ENCODE results near the gene ARL5C. TPM values are rescaled to one million over a fixed set of nuclear protein-coding genes. Genes with fewer than 3 reads are reported as not detected.

Gene ARL5C
- total RNA-seq, 1 experiment from 2014 or later, result not detected

DNA sequence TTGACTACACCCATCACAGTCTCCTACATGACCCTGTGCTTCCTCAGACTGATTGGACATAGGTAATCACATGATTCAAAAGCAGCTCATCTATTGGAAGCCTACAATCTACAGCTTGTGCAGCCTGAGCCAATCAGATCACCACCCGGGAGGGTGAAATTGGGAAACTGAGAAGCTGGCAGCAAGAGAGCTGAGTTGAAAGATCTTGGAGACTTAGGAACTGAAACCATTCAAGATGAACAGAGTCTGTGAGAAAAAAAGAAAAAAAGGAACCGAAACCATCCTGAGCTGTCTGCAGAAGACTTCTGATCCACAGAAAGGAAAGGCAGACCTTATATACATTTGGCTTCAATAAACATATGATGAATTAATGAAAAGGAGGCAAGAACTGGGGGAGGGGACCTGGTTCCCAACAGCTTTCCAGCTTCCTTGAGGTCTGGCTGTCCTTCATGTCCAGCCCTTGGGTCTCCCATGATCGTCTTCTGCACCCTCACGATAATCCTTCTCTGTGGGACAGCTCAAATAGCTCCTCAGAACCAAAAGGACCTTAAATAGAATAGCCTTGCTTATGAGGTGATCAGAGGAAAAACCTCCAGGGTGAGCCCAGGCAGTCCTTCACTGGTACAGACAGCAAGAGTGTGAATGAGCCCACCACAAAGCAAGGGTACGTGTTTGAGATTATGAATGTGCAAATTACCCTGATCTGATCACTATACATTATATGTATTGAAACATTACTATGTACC, 47.1 kb downstream of the ARL5C start (continued):
- TF ChIP-seq HMGXB4 (CRISPR knock-in tag; IDR thresholded peaks at IDR 0.05), result no peak
- TF ChIP-seq RORB (CRISPR knock-in tag; IDR thresholded peaks at IDR 0.05), result no peak
- no peak for TF ChIP-seq USF2 (CRISPR knock-in tag; IDR thresholded peaks at IDR 0.05)
- no peak for TF ChIP-seq ATF1 (CRISPR knock-in tag; IDR thresholded peaks at IDR 0.05)
- TF ChIP-seq, protein P1, sequence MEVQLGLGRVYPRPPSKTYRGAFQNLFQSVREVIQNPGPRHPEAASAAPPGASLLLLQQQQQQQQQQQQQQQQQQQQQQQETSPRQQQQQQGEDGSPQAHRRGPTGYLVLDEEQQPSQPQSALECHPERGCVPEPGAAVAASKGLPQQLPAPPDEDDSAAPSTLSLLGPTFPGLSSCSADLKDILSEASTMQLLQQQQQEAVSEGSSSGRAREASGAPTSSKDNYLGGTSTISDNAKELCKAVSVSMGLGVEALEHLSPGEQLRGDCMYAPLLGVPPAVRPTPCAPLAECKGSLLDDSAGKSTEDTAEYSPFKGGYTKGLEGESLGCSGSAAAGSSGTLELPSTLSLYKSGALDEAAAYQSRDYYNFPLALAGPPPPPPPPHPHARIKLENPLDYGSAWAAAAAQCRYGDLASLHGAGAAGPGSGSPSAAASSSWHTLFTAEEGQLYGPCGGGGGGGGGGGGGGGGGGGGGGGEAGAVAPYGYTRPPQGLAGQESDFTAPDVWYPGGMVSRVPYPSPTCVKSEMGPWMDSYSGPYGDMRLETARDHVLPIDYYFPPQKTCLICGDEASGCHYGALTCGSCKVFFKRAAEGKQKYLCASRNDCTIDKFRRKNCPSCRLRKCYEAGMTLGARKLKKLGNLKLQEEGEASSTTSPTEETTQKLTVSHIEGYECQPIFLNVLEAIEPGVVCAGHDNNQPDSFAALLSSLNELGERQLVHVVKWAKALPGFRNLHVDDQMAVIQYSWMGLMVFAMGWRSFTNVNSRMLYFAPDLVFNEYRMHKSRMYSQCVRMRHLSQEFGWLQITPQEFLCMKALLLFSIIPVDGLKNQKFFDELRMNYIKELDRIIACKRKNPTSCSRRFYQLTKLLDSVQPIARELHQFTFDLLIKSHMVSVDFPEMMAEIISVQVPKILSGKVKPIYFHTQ (CRISPR knock-in tag; IDR thresholded peaks at IDR 0.05), result no peak
- TF ChIP-seq ZBTB21 (CRISPR knock-in tag; IDR thresholded peaks at IDR 0.05; ENCODE audit: borderline replicate concordance), result no peak
- TF ChIP-seq, protein P2, sequence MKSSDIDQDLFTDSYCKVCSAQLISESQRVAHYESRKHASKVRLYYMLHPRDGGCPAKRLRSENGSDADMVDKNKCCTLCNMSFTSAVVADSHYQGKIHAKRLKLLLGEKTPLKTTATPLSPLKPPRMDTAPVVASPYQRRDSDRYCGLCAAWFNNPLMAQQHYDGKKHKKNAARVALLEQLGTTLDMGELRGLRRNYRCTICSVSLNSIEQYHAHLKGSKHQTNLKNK (CRISPR knock-in tag; IDR thresholded peaks at IDR 0.05), result no peak
- no peak for TF ChIP-seq TP53 (CRISPR knock-in tag; IDR thresholded peaks at IDR 0.05)

DNA sequence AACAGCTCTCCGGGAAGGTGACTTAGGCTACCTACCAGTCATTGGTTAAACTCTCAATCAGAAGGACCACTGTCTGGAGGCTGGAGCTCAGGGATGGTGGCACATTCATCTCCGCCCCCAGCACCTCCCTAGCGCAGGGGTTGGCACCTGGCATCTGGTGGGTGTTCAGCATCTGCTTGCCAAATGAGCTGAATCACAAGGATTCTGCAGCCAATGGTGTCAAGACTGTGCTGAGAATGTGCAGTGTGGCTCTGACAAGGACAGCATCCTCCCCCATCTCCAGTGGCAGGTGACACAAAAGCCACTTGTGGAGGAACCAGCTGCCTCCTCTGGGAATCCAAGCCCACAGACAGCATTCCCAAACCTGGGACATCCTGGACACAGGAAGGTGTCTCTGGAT, 49.7 kb downstream of the ARL5C start:
- Mint-ChIP-seq H3K36me3 (no peaks in the 10 kb centered on the region), H3K4me1 (no peaks in the 10 kb centered on the region), H3K9me3 (no peaks in the 10 kb centered on the region), H3K27ac (no peak overlapping the region), H3K4me3 (no peak overlapping the region), H3K27me3 (ENCODE audit: low read depth) (no peaks in the 10 kb centered on the region; the same call in 1 of the 2 replicates)
- DNase-seq (ENCODE audit: low spot score) (no peak), ATAC-seq (no peak)
- POLR2A ChIA-PET, result no interaction called here
- CTCF ChIA-PET, result interaction anchor here (0.6 to 3.7 kb wide), 4 partner anchors 18 to 133 kb away, joined by 3 to 16 read pairs (median 3); no protein-coding TSS in a partner anchor
- TF ChIP-seq MAX (CRISPR knock-in tag; IDR thresholded peaks at IDR 0.05) (no peak), ZNF671 (CRISPR knock-in tag; IDR thresholded peaks at IDR 0.05) (no peak)

- ATAC-seq (no peak), DNase-seq (ENCODE audit: low spot score) (no peak)
- ChIA-PET POLR2A (no interaction called here), CTCF (interaction anchor here (0.6 to 3.7 kb wide), 7 partner anchors 22 to 148 kb away, joined by 3 to 16 read pairs (median 4); partner anchors contain the start of gene FBXO47)
- Mint-ChIP-seq H3K4me1 (no peaks in the 10 kb centered on the region), H3K36me3 (no peaks in the 10 kb centered on the region), H3K27me3 (ENCODE audit: low read depth) (no peaks in the 10 kb centered on the region; the same call in 1 of the 2 replicates), H3K4me3 (no peak overlapping the region), H3K9me3 (no peaks in the 10 kb centered on the region), H3K27ac (no peak overlapping the region)
- no peak for TF ChIP-seq TCF7 (CRISPR knock-in tag; IDR thresholded peaks at IDR 0.05; ENCODE audit: low read depth)
- no peak for TF ChIP-seq ZBTB43 (CRISPR knock-in tag; IDR thresholded peaks at IDR 0.05)
- TF ChIP-seq ZNF532 (CRISPR knock-in tag; IDR thresholded peaks at IDR 0.05; ENCODE audit: borderline replicate concordance), result no peak
- TF ChIP-seq NFATC4 (CRISPR knock-in tag; IDR thresholded peaks at IDR 0.05), result no peak
- TF ChIP-seq, protein P3, sequence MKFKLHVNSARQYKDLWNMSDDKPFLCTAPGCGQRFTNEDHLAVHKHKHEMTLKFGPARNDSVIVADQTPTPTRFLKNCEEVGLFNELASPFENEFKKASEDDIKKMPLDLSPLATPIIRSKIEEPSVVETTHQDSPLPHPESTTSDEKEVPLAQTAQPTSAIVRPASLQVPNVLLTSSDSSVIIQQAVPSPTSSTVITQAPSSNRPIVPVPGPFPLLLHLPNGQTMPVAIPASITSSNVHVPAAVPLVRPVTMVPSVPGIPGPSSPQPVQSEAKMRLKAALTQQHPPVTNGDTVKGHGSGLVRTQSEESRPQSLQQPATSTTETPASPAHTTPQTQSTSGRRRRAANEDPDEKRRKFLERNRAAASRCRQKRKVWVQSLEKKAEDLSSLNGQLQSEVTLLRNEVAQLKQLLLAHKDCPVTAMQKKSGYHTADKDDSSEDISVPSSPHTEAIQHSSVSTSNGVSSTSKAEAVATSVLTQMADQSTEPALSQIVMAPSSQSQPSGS (CRISPR knock-in tag; IDR thresholded peaks at IDR 0.05; ENCODE audit: borderline replicate concordance, low read depth), result no peak
- TF ChIP-seq SOX15 (CRISPR knock-in tag; IDR thresholded peaks at IDR 0.05), result no peak
- no peak for TF ChIP-seq USF2 (CRISPR knock-in tag; IDR thresholded peaks at IDR 0.05)
- no peak for TF ChIP-seq SMAD4 (CRISPR knock-in tag; IDR thresholded peaks at IDR 0.05)
These were observed 50.8 kb downstream of the ARL5C start for GRCh38 chr17:39115135-39115534.

Measured in WTC11 (cell line).